ENCODE data around the gene LGI1. TPM values are rescaled to one million over a fixed set of nuclear protein-coding genes. Genes with fewer than 3 reads are reported as not detected.

Gene LGI1
- total and polyA plus RNA-seq, 2 experiments from 2014 or later = 0.56 to 2.6 TPM

- peak; percentile 33 for DNase-seq (ENCODE audit: low spot score)
- Histone ChIP-seq H3K9me3 (ENCODE audit: low read depth) (no peaks in the 10 kb centered on the region), H3K79me2 (no peaks in the 10 kb centered on the region), H3K27me3 (peaks cover 7% of the 10 kb centered on the region), H3K36me3 (replicated peaks; ENCODE audit: insufficient read depth, low read depth) (no peaks in the 10 kb centered on the region), H3K4me2 (peak overlapping the region; percentile 60), H2AFZ (no peak overlapping the region), H4K20me1 (ENCODE audit: insufficient read depth, poor library complexity, severe bottlenecking) (no peaks in the 10 kb centered on the region), H3K4me3 (no peak overlapping the region), H3K9me2 (replicated peaks; ENCODE audit: insufficient read depth) (no peaks in the 10 kb centered on the region), H3K27ac (no peak overlapping the region), H3K4me1 (ENCODE audit: insufficient read depth) (peaks cover 9% of the 10 kb centered on the region)
- WGBS (ENCODE audit: low lambda C conversion rate, missing lambda C conversion rate) = 26% methylated on average over 5 of the region's 5 CpGs
- TF ChIP-seq EZH2 (IDR thresholded peaks at IDR 0.05; ENCODE audit: borderline replicate concordance) = no peak
- no peak for TF ChIP-seq CTCF (IDR thresholded peaks at IDR 0.05; ENCODE audit: poor library complexity)
- TF ChIP-seq EZH2phosphoT487 (IDR thresholded peaks at IDR 0.05; ENCODE audit: low read depth, severe bottlenecking, unreplicated experiment) = no peak
Observed at GRCh38 chr10:93762979-93763391, 5.2 kb downstream of the LGI1 start.

- TF ChIP-seq CTCF (IDR thresholded peaks at IDR 0.05; ENCODE audit: poor library complexity) = no peak
- no peak for TF ChIP-seq EZH2 (IDR thresholded peaks at IDR 0.05; ENCODE audit: borderline replicate concordance)
- TF ChIP-seq EZH2phosphoT487 (IDR thresholded peaks at IDR 0.05; ENCODE audit: low read depth, severe bottlenecking, unreplicated experiment) = no peak
- 92% methylated on average over 2 of the region's 2 CpGs for WGBS (ENCODE audit: low lambda C conversion rate, missing lambda C conversion rate)
- Histone ChIP-seq H3K9me3 (ENCODE audit: low read depth) (no peaks in the 10 kb centered on the region), H3K4me2 (no peak overlapping the region), H3K9me2 (replicated peaks; ENCODE audit: insufficient read depth) (no peaks in the 10 kb centered on the region), H3K36me3 (replicated peaks; ENCODE audit: insufficient read depth, low read depth) (no peaks in the 10 kb centered on the region), H3K4me3 (no peak overlapping the region), H3K79me2 (no peaks in the 10 kb centered on the region), H2AFZ (no peak overlapping the region), H3K4me1 (ENCODE audit: insufficient read depth) (no peaks in the 10 kb centered on the region), H4K20me1 (ENCODE audit: insufficient read depth, poor library complexity, severe bottlenecking) (no peaks in the 10 kb centered on the region), H3K27ac (no peak overlapping the region), H3K27me3 (no peaks in the 10 kb centered on the region)
- DNase-seq (ENCODE audit: low spot score) = no peak
Observed at GRCh38 chr10:93766918-93767317, 9.2 kb downstream of the LGI1 start.

- DNase-seq (ENCODE audit: low spot score) = no peak
- Histone ChIP-seq H2AFZ (no peak overlapping the region), H3K27ac (no peak overlapping the region), H3K4me1 (ENCODE audit: insufficient read depth) (no peaks in the 10 kb centered on the region), H3K36me3 (replicated peaks; ENCODE audit: insufficient read depth, low read depth) (no peaks in the 10 kb centered on the region), H3K4me3 (no peak overlapping the region), H3K27me3 (no peaks in the 10 kb centered on the region), H3K9me3 (ENCODE audit: low read depth) (no peaks in the 10 kb centered on the region), H3K79me2 (no peaks in the 10 kb centered on the region), H3K9me2 (replicated peaks; ENCODE audit: insufficient read depth) (no peaks in the 10 kb centered on the region), H3K4me2 (no peak overlapping the region), H4K20me1 (ENCODE audit: insufficient read depth, poor library complexity, severe bottlenecking) (no peaks in the 10 kb centered on the region)
- 53% methylated on average over 5 of the region's 5 CpGs for WGBS (ENCODE audit: low lambda C conversion rate, missing lambda C conversion rate)
- TF ChIP-seq EZH2 (IDR thresholded peaks at IDR 0.05; ENCODE audit: borderline replicate concordance) (no peak), EZH2phosphoT487 (IDR thresholded peaks at IDR 0.05; ENCODE audit: low read depth, severe bottlenecking, unreplicated experiment) (no peak), CTCF (IDR thresholded peaks at IDR 0.05; ENCODE audit: poor library complexity) (no peak)
Observed at GRCh38 chr10:93767724-93768399, 10.1 kb downstream of the LGI1 start.
